ENCODE data around the gene NPY. TPM values are rescaled to one million over a fixed set of nuclear protein-coding genes. Genes with fewer than 3 reads are reported as not detected.
A peak's percentile ranks its signal among the peaks of the same experiment; 100 is the strongest.

NPY gene
- total RNA-seq, 1 donor from 2014 or later: not detected

GRCh38 chr7:24328894-24329293 is 44.9 kb downstream of the NPY start:
- no peak for TF ChIP-seq CTCF (IDR thresholded peaks at IDR 0.05; ENCODE audit: insufficient read depth, low read length, severe bottlenecking)
- Histone ChIP-seq H3K27me3 (ENCODE audit: control insufficient read depth, insufficient read depth, low read length) (no peaks in the 10 kb centered on the region), H3K4me3 (ENCODE audit: low read depth, low read length) (no peak overlapping the region), H3K36me3 (ENCODE audit: control insufficient read depth, insufficient read depth, low read length) (no peaks in the 10 kb centered on the region)
- no peak for DNase-seq (ENCODE audit: low read depth)
- no peak for FAIRE-seq

- no peak for FAIRE-seq
- TF ChIP-seq CTCF (IDR thresholded peaks at IDR 0.05; ENCODE audit: insufficient read depth, low read length, severe bottlenecking): no peak
- no peak for DNase-seq (ENCODE audit: low read depth)
- Histone ChIP-seq H3K4me3 (ENCODE audit: low read depth, low read length) (no peak overlapping the region), H3K36me3 (ENCODE audit: control insufficient read depth, insufficient read depth, low read length) (no peaks in the 10 kb centered on the region), H3K27me3 (ENCODE audit: control insufficient read depth, insufficient read depth, low read length) (no peaks in the 10 kb centered on the region)
These were observed 50.0 kb downstream of the NPY start for GRCh38 chr7:24334012-24334411.

- Histone ChIP-seq H3K4me3 (ENCODE audit: low read depth, low read length) (no peak overlapping the region), H3K36me3 (ENCODE audit: control insufficient read depth, insufficient read depth, low read length) (no peaks in the 10 kb centered on the region), H3K27me3 (ENCODE audit: control insufficient read depth, insufficient read depth, low read length) (no peaks in the 10 kb centered on the region)
- FAIRE-seq: no peak
- no peak for TF ChIP-seq CTCF (IDR thresholded peaks at IDR 0.05; ENCODE audit: insufficient read depth, low read length, severe bottlenecking)
- no peak for DNase-seq (ENCODE audit: low read depth)
These were observed 50.6 kb downstream of the NPY start for GRCh38 chr7:24334627-24335026.

- no peaks in the 10 kb centered on the region for H3K27me3 ChIP-seq (ENCODE audit: control insufficient read depth, insufficient read depth, low read length)
- no peak for FAIRE-seq
- TF ChIP-seq CTCF (IDR thresholded peaks at IDR 0.05; ENCODE audit: insufficient read depth, low read length, severe bottlenecking): no peak
These were observed 52.5 kb downstream of the NPY start for GRCh38 chr7:24336461-24336860.

GRCh38 chr7:24337180-24337579 is 53.2 kb downstream of the NPY start:
- TF ChIP-seq CTCF (IDR thresholded peaks at IDR 0.05; ENCODE audit: insufficient read depth, low read length, severe bottlenecking): no peak
- FAIRE-seq: peak; percentile 43
- no peaks in the 10 kb centered on the region for H3K36me3 ChIP-seq (ENCODE audit: control insufficient read depth, insufficient read depth, low read length)
- no peak for DNase-seq (ENCODE audit: low read depth)
- no peak overlapping the region for H3K4me3 ChIP-seq (ENCODE audit: low read depth, low read length)
- no peaks in the 10 kb centered on the region for H3K27me3 ChIP-seq (ENCODE audit: control insufficient read depth, insufficient read depth, low read length)

More at GRCh38 chr7:24336461-24336860, 52.5 kb downstream of the NPY start:
- Histone ChIP-seq H3K4me3 (ENCODE audit: low read depth, low read length) (no peak overlapping the region), H3K36me3 (ENCODE audit: control insufficient read depth, insufficient read depth, low read length) (no peaks in the 10 kb centered on the region)
- DNase-seq (ENCODE audit: low read depth): peak; percentile 53

- DNase-seq (ENCODE audit: low read depth) (no peak), FAIRE-seq (no peak)
- H3K36me3 ChIP-seq (ENCODE audit: control insufficient read depth, insufficient read depth, low read length): no peaks in the 10 kb centered on the region
- no peak overlapping the region for H3K4me3 ChIP-seq (ENCODE audit: low read depth, low read length)
- TF ChIP-seq CTCF (IDR thresholded peaks at IDR 0.05; ENCODE audit: insufficient read depth, low read length, severe bottlenecking): no peak
- no peaks in the 10 kb centered on the region for H3K27me3 ChIP-seq (ENCODE audit: control insufficient read depth, insufficient read depth, low read length)
These were observed 55.6 kb downstream of the NPY start for GRCh38 chr7:24339575-24339974.

All from bronchial epithelial cell (primary cell).